ENCODE results near the gene C7. TPM values are rescaled to one million over a fixed set of nuclear protein-coding genes. Genes with fewer than 3 reads are reported as not detected.

Gene C7
- total RNA-seq, result 1.1 and 4.0 TPM in 2 replicates

DNA sequence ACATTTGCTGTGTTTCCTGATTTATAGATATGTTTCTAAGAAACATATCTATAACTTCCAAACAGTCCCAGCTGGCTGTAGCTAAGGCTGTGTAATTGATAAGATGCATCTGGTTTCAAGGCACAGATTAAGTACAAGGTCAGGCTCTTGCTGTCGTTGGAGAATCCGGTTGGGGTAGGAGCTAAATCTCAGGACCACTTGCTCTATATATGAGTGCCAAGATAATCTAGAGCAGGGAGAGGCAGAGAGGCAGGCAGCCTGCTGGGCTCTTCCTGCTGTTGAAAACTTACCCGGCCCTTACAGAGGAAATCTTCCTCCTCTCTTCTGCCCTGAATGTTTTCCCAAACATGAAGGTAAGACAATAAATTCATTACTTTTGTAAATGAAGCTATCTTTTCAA lies at the start of gene C7:
Gene C7, plus strand, starts transcription at position 234 of the 400 bp plus-strand sequence. Its CDS starts 114 bp downstream, at position 348.

Other genes starting within 250 kb of the C7 start
- gene PTGER4, start 229.6 kb upstream of the C7 start, total RNA-seq, result 3.4 and 6.4 TPM in 2 replicates
- gene TTC33, start 153.5 kb upstream of the C7 start, total RNA-seq, result 12.9 and 13.5 TPM in 2 replicates
- 120 and 131 TPM in 2 replicates for gene PRKAA1, start 111.1 kb upstream of the C7 start, total RNA-seq
- 3,252 and 3,508 TPM in 2 replicates for gene RPL37, start 74.3 kb upstream of the C7 start, total RNA-seq
- 7.0 and 9.6 TPM in 2 replicates for gene CARD6, start 68.1 kb upstream of the C7 start, total RNA-seq
- not detected in 2 replicates for gene MROH2B, start 161.8 kb downstream of the C7 start, total RNA-seq

Measured in smooth muscle cell of bladder (primary cell).